ENCODE results near the gene C12orf60.

Gene C12orf60

DNA sequence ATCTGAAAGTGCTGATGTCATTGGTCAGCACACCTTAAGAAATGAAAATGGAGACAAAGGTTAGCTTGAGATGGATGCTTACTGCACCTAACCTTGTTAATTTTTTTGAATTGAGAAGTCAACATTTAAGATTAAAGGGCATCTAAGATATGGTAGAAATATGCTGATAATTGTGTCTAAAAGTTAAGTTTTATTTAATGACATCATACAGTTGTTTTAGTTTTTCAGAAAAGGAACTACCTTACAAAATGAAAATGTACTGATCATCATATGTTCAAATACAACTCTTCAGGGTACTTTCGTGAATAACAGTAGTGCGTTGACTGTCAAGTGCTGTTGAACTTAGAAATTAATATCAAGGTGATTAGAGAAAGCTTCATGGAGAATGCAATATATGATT, 8.0 kb downstream of the C12orf60 start:
- no peak for TF ChIP-seq FOXP2 (optimal IDR thresholded peaks at IDR 0.05; ENCODE audit: borderline replicate concordance, extremely low read depth, extremely low read length, insufficient read depth)
- no peak for TF ChIP-seq POLR2AphosphoS5 (IDR thresholded peaks at IDR 0.05; ENCODE audit: low read depth, low read length)
- no peak for TF ChIP-seq TAF1 (IDR thresholded peaks at IDR 0.05; ENCODE audit: borderline replicate concordance, insufficient read depth, low read length)
- TF ChIP-seq SIN3A (IDR thresholded peaks at IDR 0.05; ENCODE audit: borderline replicate concordance, insufficient read depth, low read length) = no peak
- TF ChIP-seq, protein P1, sequence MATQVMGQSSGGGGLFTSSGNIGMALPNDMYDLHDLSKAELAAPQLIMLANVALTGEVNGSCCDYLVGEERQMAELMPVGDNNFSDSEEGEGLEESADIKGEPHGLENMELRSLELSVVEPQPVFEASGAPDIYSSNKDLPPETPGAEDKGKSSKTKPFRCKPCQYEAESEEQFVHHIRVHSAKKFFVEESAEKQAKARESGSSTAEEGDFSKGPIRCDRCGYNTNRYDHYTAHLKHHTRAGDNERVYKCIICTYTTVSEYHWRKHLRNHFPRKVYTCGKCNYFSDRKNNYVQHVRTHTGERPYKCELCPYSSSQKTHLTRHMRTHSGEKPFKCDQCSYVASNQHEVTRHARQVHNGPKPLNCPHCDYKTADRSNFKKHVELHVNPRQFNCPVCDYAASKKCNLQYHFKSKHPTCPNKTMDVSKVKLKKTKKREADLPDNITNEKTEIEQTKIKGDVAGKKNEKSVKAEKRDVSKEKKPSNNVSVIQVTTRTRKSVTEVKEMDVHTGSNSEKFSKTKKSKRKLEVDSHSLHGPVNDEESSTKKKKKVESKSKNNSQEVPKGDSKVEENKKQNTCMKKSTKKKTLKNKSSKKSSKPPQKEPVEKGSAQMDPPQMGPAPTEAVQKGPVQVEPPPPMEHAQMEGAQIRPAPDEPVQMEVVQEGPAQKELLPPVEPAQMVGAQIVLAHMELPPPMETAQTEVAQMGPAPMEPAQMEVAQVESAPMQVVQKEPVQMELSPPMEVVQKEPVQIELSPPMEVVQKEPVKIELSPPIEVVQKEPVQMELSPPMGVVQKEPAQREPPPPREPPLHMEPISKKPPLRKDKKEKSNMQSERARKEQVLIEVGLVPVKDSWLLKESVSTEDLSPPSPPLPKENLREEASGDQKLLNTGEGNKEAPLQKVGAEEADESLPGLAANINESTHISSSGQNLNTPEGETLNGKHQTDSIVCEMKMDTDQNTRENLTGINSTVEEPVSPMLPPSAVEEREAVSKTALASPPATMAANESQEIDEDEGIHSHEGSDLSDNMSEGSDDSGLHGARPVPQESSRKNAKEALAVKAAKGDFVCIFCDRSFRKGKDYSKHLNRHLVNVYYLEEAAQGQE (IDR thresholded peaks at IDR 0.05; ENCODE audit: insufficient read depth in 1 of 2, low read depth in 2 of 2, low read length in 2 of 2) = no peak

DNA sequence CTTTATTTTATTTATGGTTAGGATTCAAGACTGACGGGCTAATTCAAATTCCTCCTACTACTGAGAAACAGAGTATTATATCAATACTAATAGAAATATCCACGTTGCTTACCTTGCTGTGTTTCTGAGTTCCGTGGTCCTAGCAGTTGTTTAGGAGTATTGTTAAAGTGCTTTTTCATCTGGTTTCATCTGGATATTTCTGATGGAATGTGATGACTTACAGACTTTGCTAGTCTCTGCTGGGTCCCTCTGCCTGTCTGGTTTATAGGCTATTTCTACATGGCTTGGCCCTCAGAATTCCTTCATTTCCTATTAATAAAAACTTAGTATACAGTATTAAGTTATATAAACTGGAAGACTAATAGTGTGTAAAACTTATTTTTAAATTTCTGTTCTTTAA, 10.5 kb downstream of the C12orf60 start, which contains the start of gene SMCO3:
SMCO3 (minus strand) TSS at position 169 of the 400 bp plus-strand sequence. CDS start 7,502 bp downstream, outside the sequence.
- TF ChIP-seq SIN3A (IDR thresholded peaks at IDR 0.05; ENCODE audit: borderline replicate concordance, insufficient read depth, low read length) = no peak
- TF ChIP-seq POLR2AphosphoS5 (IDR thresholded peaks at IDR 0.05; ENCODE audit: low read depth, low read length) = no peak

DNA sequence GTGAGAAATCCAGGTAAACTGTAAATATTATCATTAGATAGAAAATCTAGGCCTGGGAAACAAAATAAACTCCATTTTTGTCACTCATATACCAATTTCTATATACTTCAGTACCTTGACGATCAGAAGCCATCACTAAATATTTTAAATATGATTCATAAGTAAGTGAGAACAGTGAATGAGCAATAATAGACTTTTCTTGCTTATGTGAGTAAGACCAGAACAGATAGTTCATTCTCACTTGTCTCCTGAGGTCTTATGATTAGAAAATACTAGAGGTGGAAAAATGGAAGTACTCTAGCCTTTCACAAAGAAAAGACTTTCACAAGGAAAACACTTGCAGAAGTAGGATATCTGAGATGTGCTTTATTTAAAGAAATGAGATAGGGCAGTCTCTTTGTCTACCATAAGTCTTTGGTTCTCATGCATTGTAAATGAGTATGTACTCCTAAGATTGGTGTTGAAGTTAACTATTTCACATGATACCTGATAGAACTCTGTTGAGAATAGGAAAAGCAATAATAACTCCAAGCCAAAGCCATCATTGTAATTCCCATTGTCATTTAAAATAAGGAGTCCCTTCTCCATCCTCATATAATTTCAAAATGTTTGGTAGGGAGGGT, 20.7 kb downstream of the C12orf60 start:
- TF ChIP-seq SIN3A (IDR thresholded peaks at IDR 0.05; ENCODE audit: borderline replicate concordance, insufficient read depth, low read length) (no peak), FOXP2 (optimal IDR thresholded peaks at IDR 0.05; ENCODE audit: borderline replicate concordance, extremely low read depth, extremely low read length, insufficient read depth) (no peak), POLR2AphosphoS5 (IDR thresholded peaks at IDR 0.05; ENCODE audit: low read depth, low read length) (no peak), TAF1 (IDR thresholded peaks at IDR 0.05; ENCODE audit: borderline replicate concordance, insufficient read depth, low read length) (no peak)
- TF ChIP-seq, protein P1 (IDR thresholded peaks at IDR 0.05; ENCODE audit: insufficient read depth in 1 of 2, low read depth in 2 of 2, low read length in 2 of 2) = no peak

DNA sequence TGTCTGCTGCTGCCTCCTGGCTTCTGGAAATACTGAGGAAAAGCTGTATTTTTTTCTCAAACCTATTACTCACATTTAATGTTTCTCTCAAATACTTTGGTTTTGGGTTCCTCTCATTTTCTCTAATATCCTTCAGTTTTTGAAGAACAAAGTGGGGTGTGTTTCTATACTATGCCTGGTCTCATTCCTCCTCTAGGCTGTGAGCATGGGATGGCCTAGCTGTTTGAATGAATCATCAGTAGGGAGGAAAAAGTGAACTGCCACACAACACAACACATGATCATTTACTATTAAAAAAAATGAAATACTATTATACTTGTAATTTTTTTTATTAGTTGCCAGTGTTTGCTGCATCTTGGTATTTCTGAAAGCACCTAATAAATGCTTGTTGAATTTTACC, 21.8 kb downstream of the C12orf60 start:
- TF ChIP-seq SIN3A (IDR thresholded peaks at IDR 0.05; ENCODE audit: borderline replicate concordance, insufficient read depth, low read length) (no peak), TAF1 (IDR thresholded peaks at IDR 0.05; ENCODE audit: borderline replicate concordance, insufficient read depth, low read length) (no peak), FOXP2 (optimal IDR thresholded peaks at IDR 0.05; ENCODE audit: borderline replicate concordance, extremely low read depth, extremely low read length, insufficient read depth) (no peak), POLR2AphosphoS5 (IDR thresholded peaks at IDR 0.05; ENCODE audit: low read depth, low read length) (no peak)
- TF ChIP-seq, protein P1 (IDR thresholded peaks at IDR 0.05; ENCODE audit: insufficient read depth in 1 of 2, low read depth in 2 of 2, low read length in 2 of 2) = no peak

DNA sequence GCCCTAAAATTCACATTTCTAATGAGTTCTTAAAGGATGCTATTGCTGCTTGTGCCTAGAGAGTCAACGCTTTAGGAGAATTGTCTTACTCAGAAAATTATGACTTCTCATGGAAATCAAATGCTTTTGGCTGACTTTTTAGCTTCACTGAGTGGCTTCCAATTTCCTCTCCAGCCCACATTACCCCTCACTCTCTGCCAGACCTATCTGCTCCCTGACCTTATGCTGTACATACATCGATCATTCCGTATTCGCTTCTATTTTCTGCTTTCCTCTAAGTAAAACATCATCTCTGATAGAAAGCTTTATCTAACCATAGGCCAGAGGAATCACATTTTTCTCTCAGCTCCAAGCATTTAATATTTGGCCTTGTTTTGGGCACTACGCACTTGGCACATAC, 23.0 kb downstream of the C12orf60 start:
- TF ChIP-seq SIN3A (IDR thresholded peaks at IDR 0.05; ENCODE audit: borderline replicate concordance, insufficient read depth, low read length) (no peak), FOXP2 (optimal IDR thresholded peaks at IDR 0.05; ENCODE audit: borderline replicate concordance, extremely low read depth, extremely low read length, insufficient read depth) (no peak), TAF1 (IDR thresholded peaks at IDR 0.05; ENCODE audit: borderline replicate concordance, insufficient read depth, low read length) (no peak), POLR2AphosphoS5 (IDR thresholded peaks at IDR 0.05; ENCODE audit: low read depth, low read length) (no peak)
- TF ChIP-seq, protein P1 (IDR thresholded peaks at IDR 0.05; ENCODE audit: insufficient read depth in 1 of 2, low read depth in 2 of 2, low read length in 2 of 2) = no peak

All from PFSK-1 (cell line).